HTR-8/SVneo (cell line): ENCODE data around the gene ASXL1.

Experiments
- DNase-seq: peaks from one replicate; pipeline ENCODE4 v3.0.0; 2011; ENCODE audit warnings: low spot score, mixed read lengths; ENCODE audit not compliant: insufficient read length
- FAIRE-seq: peaks from 2 replicates; lab custom pipeline; 2011; peaks lifted over from hg19 to GRCh38; lab: Jason Lieb, UNC

Gene ASXL1

GRCh38 chr20:32485770-32486478 is 127.8 kb downstream of the ASXL1 start:
- FAIRE-seq (no peak), DNase-seq (no peak)

DNA sequence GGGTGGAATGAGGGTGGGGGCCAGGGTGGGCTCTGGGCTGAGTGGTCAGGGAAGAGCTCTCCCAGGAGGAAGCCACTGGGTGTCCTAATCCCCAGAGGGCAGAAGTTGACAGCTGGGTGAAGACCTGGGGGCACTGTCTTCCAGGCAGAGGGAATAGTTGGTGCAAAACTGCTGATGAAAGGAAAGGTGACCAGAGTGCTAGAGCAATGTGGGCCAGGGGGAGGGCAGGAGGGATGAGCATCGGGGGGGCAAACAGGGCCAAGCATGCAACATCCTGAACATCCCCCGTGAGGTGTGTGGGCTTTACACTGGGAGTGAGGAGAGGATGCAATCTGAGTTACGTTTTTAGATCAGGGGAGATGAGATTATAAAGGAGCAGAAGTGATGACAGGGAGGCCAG is 129.2 kb downstream of the ASXL1 start:
- FAIRE-seq (no peak), DNase-seq (no peak)

DNA sequence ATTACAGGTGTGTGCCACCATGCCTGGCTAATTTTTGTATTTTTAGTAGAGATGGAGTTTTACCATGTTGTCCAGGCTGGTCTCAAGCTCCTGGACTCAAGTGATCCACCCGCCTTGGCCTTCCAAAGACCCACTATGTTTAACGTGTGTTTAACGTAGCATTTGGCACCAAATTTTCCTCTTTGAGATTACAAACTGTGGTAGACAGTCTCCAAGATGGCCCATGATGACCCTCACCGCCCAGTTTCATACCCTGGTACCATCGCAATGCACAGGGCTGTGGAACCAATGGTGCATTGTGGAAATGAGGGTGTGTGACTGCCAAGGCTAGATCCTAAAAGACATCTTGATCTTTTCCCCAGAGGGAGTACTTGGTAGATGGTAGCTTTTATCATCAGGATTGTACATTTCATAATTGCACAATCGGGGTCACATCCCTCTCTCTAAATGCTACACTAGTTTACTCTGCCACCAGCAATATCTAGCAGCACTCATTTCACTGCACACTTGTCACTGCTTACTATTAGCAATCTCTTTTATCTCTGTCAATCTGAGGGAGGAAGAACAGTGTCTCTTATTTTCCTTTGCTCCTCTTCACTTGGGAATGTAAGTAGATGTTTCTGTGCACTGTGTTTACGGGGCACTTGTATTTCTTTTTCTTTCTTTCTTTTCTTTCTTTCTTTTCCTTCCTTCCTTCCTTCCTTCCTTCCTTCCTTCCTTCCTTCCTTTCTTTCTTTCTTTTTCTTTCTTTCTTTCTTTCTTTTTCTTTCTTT is 130.1 kb downstream of the ASXL1 start:
- FAIRE-seq: no peak
- DNase-seq: no peak
